Type B pancreatic cell (in vitro differentiated cells): Measurements from ENCODE around the gene TENM3. TPM values are rescaled to one million over a fixed set of nuclear protein-coding genes. Genes with fewer than 3 reads are reported as not detected.

Experiments used
- DNase-seq: peaks from one replicate; pipeline ENCODE4 v3.0.0; 2021; ENCODE audit warnings: mixed read lengths; ENCODE audit not compliant: unreplicated experiment; ENCODE audit errors: extremely low spot score
- H3K27ac Mint-ChIP-seq: 2 replicates; pipeline ENCODE4 v1.8.0; 2021; ENCODE audit warnings: mild to moderate bottlenecking, mixed read lengths
- H3K27me3 Mint-ChIP-seq: 2 replicates; pipeline ENCODE4 v1.8.0; 2021; ENCODE audit warnings: mixed read lengths
- H3K36me3 Mint-ChIP-seq: 2 replicates; pipeline ENCODE4 v1.8.0; 2021; ENCODE audit warnings: mixed read lengths
- H3K4me1 Mint-ChIP-seq: one replicate; pipeline ENCODE4 v1.8.0; 2021; ENCODE audit warnings: mixed read lengths; ENCODE audit not compliant: unreplicated experiment
- H3K4me3 Mint-ChIP-seq: 2 replicates; pipeline ENCODE4 v1.8.0; 2021; ENCODE audit warnings: mild to moderate bottlenecking, mixed read lengths
- H3K9me3 Mint-ChIP-seq: 2 replicates; pipeline ENCODE4 v1.8.0; 2021; ENCODE audit warnings: mixed read lengths
- total RNA-seq: library from RNA; stranded (reverse); gene quantifications from 2 replicates; pipeline ENCODE4 v1.2.1, GENCODE V29; 2021; ENCODE audit warnings: low replicate concordance
- TF ChIP-seq, protein P1 (sequence below): fragments of 200-600 bp; sonication (generic); conservative IDR thresholded peaks from 2 replicates; pipeline ENCODE4 v1.5.0; 2021; ENCODE audit warnings: antibody characterized with exemption, mild to moderate bottlenecking

TENM3 gene
- total RNA-seq, 1 donor from 2014 or later, result 73.5 TPM

GRCh38 chr4:182277377-182277776 is 34.2 kb downstream of the TENM3 start:
- peaks cover 7% of the 10 kb centered on the region for H3K36me3 Mint-ChIP-seq
- peaks cover 28% of the 10 kb centered on the region for H3K4me1 Mint-ChIP-seq
- no peak overlapping the region for H3K27ac Mint-ChIP-seq
- no peak overlapping the region for H3K4me3 Mint-ChIP-seq
- TF ChIP-seq, protein P1, sequence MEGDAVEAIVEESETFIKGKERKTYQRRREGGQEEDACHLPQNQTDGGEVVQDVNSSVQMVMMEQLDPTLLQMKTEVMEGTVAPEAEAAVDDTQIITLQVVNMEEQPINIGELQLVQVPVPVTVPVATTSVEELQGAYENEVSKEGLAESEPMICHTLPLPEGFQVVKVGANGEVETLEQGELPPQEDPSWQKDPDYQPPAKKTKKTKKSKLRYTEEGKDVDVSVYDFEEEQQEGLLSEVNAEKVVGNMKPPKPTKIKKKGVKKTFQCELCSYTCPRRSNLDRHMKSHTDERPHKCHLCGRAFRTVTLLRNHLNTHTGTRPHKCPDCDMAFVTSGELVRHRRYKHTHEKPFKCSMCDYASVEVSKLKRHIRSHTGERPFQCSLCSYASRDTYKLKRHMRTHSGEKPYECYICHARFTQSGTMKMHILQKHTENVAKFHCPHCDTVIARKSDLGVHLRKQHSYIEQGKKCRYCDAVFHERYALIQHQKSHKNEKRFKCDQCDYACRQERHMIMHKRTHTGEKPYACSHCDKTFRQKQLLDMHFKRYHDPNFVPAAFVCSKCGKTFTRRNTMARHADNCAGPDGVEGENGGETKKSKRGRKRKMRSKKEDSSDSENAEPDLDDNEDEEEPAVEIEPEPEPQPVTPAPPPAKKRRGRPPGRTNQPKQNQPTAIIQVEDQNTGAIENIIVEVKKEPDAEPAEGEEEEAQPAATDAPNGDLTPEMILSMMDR, result no peak
- no peaks in the 10 kb centered on the region for H3K27me3 Mint-ChIP-seq
- peaks cover 4% of the 10 kb centered on the region for H3K9me3 Mint-ChIP-seq
- no peak for DNase-seq

DNA sequence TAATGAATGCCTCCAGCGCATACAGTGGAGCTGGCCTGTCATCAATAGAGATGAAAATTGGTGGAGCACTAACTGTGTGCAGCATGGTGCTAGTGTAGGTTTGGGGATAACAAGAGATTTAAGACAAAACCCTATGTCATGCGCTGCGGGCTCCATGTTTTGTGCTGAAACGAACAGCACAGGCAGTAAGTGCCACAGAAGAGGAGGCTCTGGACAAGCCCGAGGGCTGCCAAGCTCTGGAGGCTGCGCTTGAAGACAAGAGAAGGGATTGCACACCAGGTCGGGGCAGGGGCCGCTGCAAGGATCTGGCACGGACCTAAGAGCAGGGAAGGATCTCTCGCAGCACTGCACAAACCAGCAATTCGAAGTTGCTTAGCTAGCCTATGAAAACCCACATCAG is 35.5 kb downstream of the TENM3 start:
- no peak overlapping the region for H3K27ac Mint-ChIP-seq
- H3K4me1 Mint-ChIP-seq, result peaks cover 19% of the 10 kb centered on the region
- H3K9me3 Mint-ChIP-seq, result no peaks in the 10 kb centered on the region
- no peaks in the 10 kb centered on the region for H3K36me3 Mint-ChIP-seq
- DNase-seq, result no peak
- no peak overlapping the region for H3K4me3 Mint-ChIP-seq
- TF ChIP-seq, protein P1, result no peak
- H3K27me3 Mint-ChIP-seq, result no peaks in the 10 kb centered on the region

GRCh38 chr4:182280436-182281111 is 37.4 kb downstream of the TENM3 start:
- no peaks in the 10 kb centered on the region for H3K36me3 Mint-ChIP-seq
- H3K27ac Mint-ChIP-seq, result no peak overlapping the region
- DNase-seq, result no peak
- H3K4me1 Mint-ChIP-seq, result peaks cover 19% of the 10 kb centered on the region
- no peak overlapping the region for H3K4me3 Mint-ChIP-seq
- no peaks in the 10 kb centered on the region for H3K27me3 Mint-ChIP-seq
- no peaks in the 10 kb centered on the region for H3K9me3 Mint-ChIP-seq
- TF ChIP-seq, protein P1, result no peak

DNA sequence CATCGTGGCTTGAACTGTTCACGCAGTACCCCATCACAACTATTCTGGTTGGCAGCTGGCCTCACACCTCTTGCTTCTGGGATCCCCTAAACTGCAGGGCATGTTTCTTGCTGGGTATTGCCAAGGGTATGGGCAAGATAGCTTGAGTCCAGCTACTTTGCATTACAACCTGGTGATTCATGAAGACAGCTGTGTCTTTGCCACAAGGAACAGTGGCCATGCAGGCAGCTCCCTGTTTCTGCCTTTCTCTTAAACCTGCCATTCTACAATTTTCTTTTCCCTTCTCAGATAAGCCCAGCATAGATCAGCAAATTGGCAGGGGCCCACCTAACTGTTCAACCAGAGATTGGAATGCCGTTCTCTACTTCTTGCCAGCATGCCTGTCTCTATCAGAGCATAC is 42.8 kb downstream of the TENM3 start:
- H3K27ac Mint-ChIP-seq, result no peak overlapping the region
- no peaks in the 10 kb centered on the region for H3K4me1 Mint-ChIP-seq
- TF ChIP-seq, protein P1, result no peak
- peaks cover 8% of the 10 kb centered on the region for H3K36me3 Mint-ChIP-seq
- DNase-seq, result no peak
- H3K4me3 Mint-ChIP-seq, result no peak overlapping the region
- no peaks in the 10 kb centered on the region for H3K9me3 Mint-ChIP-seq
- no peaks in the 10 kb centered on the region for H3K27me3 Mint-ChIP-seq

GRCh38 chr4:182286931-182287330 is 43.7 kb downstream of the TENM3 start:
- Mint-ChIP-seq H3K4me3 (no peak overlapping the region), H3K9me3 (no peaks in the 10 kb centered on the region), H3K27ac (no peak overlapping the region), H3K27me3 (no peaks in the 10 kb centered on the region), H3K4me1 (no peaks in the 10 kb centered on the region), H3K36me3 (peaks cover 8% of the 10 kb centered on the region)
- DNase-seq, result no peak
- TF ChIP-seq, protein P1, result no peak
